NCI-H2196 treated with DMSO at 0.1 percent for 48 hours (cell line): ENCODE data around the gene DCANP1.

Experiments used
- DNase-seq: peaks from one replicate; lab custom pipeline; 2025; ENCODE audit not compliant: unreplicated experiment; lab: John Stamatoyannopoulos, UW

DCANP1 gene

GRCh38 chr5:135480511-135480910, 33.4 kb upstream of the DCANP1 start:
- no peak for DNase-seq

GRCh38 chr5:135478938-135479337, 31.8 kb upstream of the DCANP1 start:
- DNase-seq = no peak

GRCh38 chr5:135477613-135478066, 30.5 kb upstream of the DCANP1 start:
- no peak for DNase-seq

- no peak for DNase-seq
Observed at GRCh38 chr5:135476615-135477581, 29.8 kb upstream of the DCANP1 start.

GRCh38 chr5:135473956-135474670, 27.0 kb upstream of the DCANP1 start:
- no peak for DNase-seq

GRCh38 chr5:135472141-135472540, 25.0 kb upstream of the DCANP1 start:
- DNase-seq = no peak

GRCh38 chr5:135471726-135472125, 24.6 kb upstream of the DCANP1 start:
- no peak for DNase-seq

GRCh38 chr5:135469911-135470310, 22.8 kb upstream of the DCANP1 start:
- no peak for DNase-seq

- DNase-seq = no peak
Observed at GRCh38 chr5:135468541-135468940, 21.4 kb upstream of the DCANP1 start.

GRCh38 chr5:135467871-135468485, 20.8 kb upstream of the DCANP1 start:
- DNase-seq = no peak

- DNase-seq = no peak
Observed at GRCh38 chr5:135467051-135467625, 20.0 kb upstream of the DCANP1 start.

GRCh38 chr5:135466178-135467050, 19.3 kb upstream of the DCANP1 start:
- DNase-seq = peak; percentile 15

GRCh38 chr5:135465391-135466122, 18.4 kb upstream of the DCANP1 start:
- no peak for DNase-seq

- DNase-seq = peak; percentile 39
Observed at GRCh38 chr5:135462304-135462703, 15.2 kb upstream of the DCANP1 start.

- DNase-seq = no peak
Observed at GRCh38 chr5:135461481-135462151, 14.5 kb upstream of the DCANP1 start.

GRCh38 chr5:135460246-135461033, 13.3 kb upstream of the DCANP1 start:
- no peak for DNase-seq

- DNase-seq = no peak
Observed at GRCh38 chr5:135458921-135459331, 11.8 kb upstream of the DCANP1 start.

- no peak for DNase-seq
Observed at GRCh38 chr5:135458356-135458755, 11.2 kb upstream of the DCANP1 start.
